Kidney (tissue), 14 donors: ENCODE results near the gene CALHM4. TPM values are rescaled to one million over a fixed set of nuclear protein-coding genes. Genes with fewer than 3 reads are reported as not detected.

ENCODE experiments used
- DNase-seq, 5 donors: peaks; one replicate each; pipeline ENCODE4 v3.0.0-alpha.2; 2013 to 2020
- FAIRE-seq: peaks from 2 replicates; lab custom pipeline; 2012; peaks lifted over from hg19 to GRCh38; lab: Jason Lieb, UNC
- H3K27ac ChIP-seq, 2 donors: one replicate each; pipeline ENCODE4 v1.7.0; 2013; ENCODE audit warnings: low read depth in 2 of 2, low read length in 2 of 2, inconsistent platforms in 1 of 2
- H3K27me3 ChIP-seq: one replicate; pipeline ENCODE4 v1.7.1; 2013; ENCODE audit warnings: low read length, inconsistent platforms; ENCODE audit not compliant: control insufficient read depth, insufficient read depth
- H3K36me3 ChIP-seq, 3 donors: one replicate each; pipeline versions ENCODE4 v1.7.0 to v1.7.1; 2013; ENCODE audit warnings: low read length in 3 of 3, control low read depth in 1 of 3, inconsistent platforms in 1 of 3; ENCODE audit not compliant: insufficient read depth in 3 of 3, control insufficient read depth in 2 of 3
- H3K4me1 ChIP-seq, 3 donors: one replicate each; pipeline versions ENCODE4 v1.7.0 to v1.7.1; 2013; ENCODE audit warnings: low read length in 3 of 3, inconsistent platforms in 1 of 3, low read depth in 1 of 3; ENCODE audit not compliant: control insufficient read depth in 2 of 3, insufficient read depth in 2 of 3
- H3K4me3 ChIP-seq, 3 donors: one replicate each; pipeline versions ENCODE4 v1.7.0 to v1.8.1; 2013; ENCODE audit warnings: low read length in 3 of 3, control low read depth in 1 of 3, inconsistent platforms in 1 of 3
- H3K9ac ChIP-seq, 3 donors: one replicate each; pipeline versions ENCODE4 v1.7.0 to v1.7.1; 2013; ENCODE audit warnings: low read length in 3 of 3, control low read depth in 1 of 3, inconsistent platforms in 1 of 3
- H3K9me3 ChIP-seq, 3 donors: one replicate each; pipeline versions ENCODE4 v1.7.0 to v1.7.1; 2013; ENCODE audit warnings: low read length in 3 of 3, control low read depth in 1 of 3, inconsistent platforms in 1 of 3; ENCODE audit not compliant: control insufficient read depth in 2 of 3, insufficient read depth in 1 of 3
- CTCF ChIP-seq: IDR thresholded peaks from 3 replicates; pipeline ENCODE4 v1.5.1; 2012; ENCODE audit warnings: mild to moderate bottlenecking, moderate library complexity, borderline replicate concordance; ENCODE audit not compliant: insufficient read depth; ENCODE audit errors: extremely low read depth
- intact Hi-C: fragments of 100-400 bp; cut with DNase I; formaldehyde crosslinking; loops from one replicate; pipeline ENCODE4 v1.11.1; 2022
- polyA plus RNA-seq: library from polyadenylated mRNA; stranded (reverse); fragments of 350-450 nt; fragmentation: Illumina TruSeq; extraction: RNeasy Lipid Tissue Mini Kit (QIAGEN cat#74804); gene quantifications from one replicate; pipeline ENCODE4 v1.2.3, GENCODE V29; 2014; ENCODE audit warnings: low read depth, low replicate concordance; ENCODE audit not compliant: insufficient read depth
- total RNA-seq: library from RNA; stranded (reverse); fragmentation: NEBNext Ultra II Directional; extraction: Animal tissue kit (Norgen Biotek cat#: 25700); gene quantifications from one replicate; pipeline ENCODE4 v1.2.1, GENCODE V29; 2021
- donor health status: control.
- donor health status: control.
- donor health status: control.
- donor health status: control.
- donor health status: control.
- donor health status: DM: yes; HTN: yes; CAD: no.
- donor health status: Normal renal cell carcinoma (clear cell type).

Gene CALHM4
- total and polyA plus RNA-seq, 2 donors from 2014 or later, result 0.60 TPM; not detected in 1

- intact Hi-C loops, result no loop called here
- Histone ChIP-seq H3K9ac (no peak overlapping the region), H3K27me3 (no peaks in the 10 kb centered on the region), H3K4me1 (peaks cover 3 to 13% (median 7%) of the 10 kb centered on the region in 3 donors), H3K4me3 (no peak overlapping the region), H3K27ac (no peak overlapping the region), H3K36me3 (peaks cover 0 to 6% (median 4%) of the 10 kb centered on the region in 3 donors), H3K9me3 (no peaks in the 10 kb centered on the region)
- no peak for FAIRE-seq
- TF ChIP-seq CTCF, result no peak
- DNase-seq, result no peak
These were observed 21.7 kb downstream of the CALHM4 start for GRCh38 chr6:116575227-116575626.

GRCh38 chr6:116577486-116577885 is 23.9 kb downstream of the CALHM4 start:
- no peak overlapping the region for H3K27ac ChIP-seq
- H3K36me3 ChIP-seq, result peaks cover 0 to 6% (median 4%) of the 10 kb centered on the region in 3 donors
- no peaks in the 10 kb centered on the region for H3K9me3 ChIP-seq
- H3K27me3 ChIP-seq, result no peaks in the 10 kb centered on the region
- H3K4me1 ChIP-seq, result peaks cover 3 to 8% (median 5%) of the 10 kb centered on the region in 3 donors
- no peak overlapping the region for H3K4me3 ChIP-seq
- DNase-seq, result no peak
- intact Hi-C loops, result no loop called here
- no peak for FAIRE-seq
- no peak for TF ChIP-seq CTCF
- no peak overlapping the region for H3K9ac ChIP-seq

GRCh38 chr6:116578335-116578734 is 24.8 kb downstream of the CALHM4 start:
- Histone ChIP-seq H3K4me3 (no peak overlapping the region), H3K27me3 (no peaks in the 10 kb centered on the region), H3K36me3 (peaks cover 0 to 6% (median 4%) of the 10 kb centered on the region in 3 donors), H3K9me3 (no peaks in the 10 kb centered on the region), H3K27ac (no peak overlapping the region), H3K9ac (no peak overlapping the region), H3K4me1 (no peaks in the 10 kb centered on the region)
- intact Hi-C loops, result no loop called here
- FAIRE-seq (no peak), DNase-seq (no peak)
- no peak for TF ChIP-seq CTCF

- Histone ChIP-seq H3K27ac (no peak overlapping the region), H3K4me3 (no peak overlapping the region), H3K9ac (no peak overlapping the region), H3K36me3 (peaks cover 0 to 6% (median 4%) of the 10 kb centered on the region in 3 donors), H3K9me3 (no peaks in the 10 kb centered on the region), H3K4me1 (no peaks in the 10 kb centered on the region), H3K27me3 (no peaks in the 10 kb centered on the region)
- no peak for TF ChIP-seq CTCF
- intact Hi-C loops, result no loop called here
- FAIRE-seq (no peak), DNase-seq (no peak)
These were observed 25.6 kb downstream of the CALHM4 start for GRCh38 chr6:116579143-116579542.
